Measurements from ENCODE around the gene PASK. TPM values are rescaled to one million over a fixed set of nuclear protein-coding genes. Genes with fewer than 3 reads are reported as not detected.

Gene PASK
- total RNA-seq, 1 experiment from 2014 or later = 21.1 TPM

GRCh38 chr2:241142063-241142462, 7.2 kb downstream of the PASK start:
- no peaks in the 10 kb centered on the region for H3K36me3 ChIP-seq (ENCODE audit: control insufficient read depth, insufficient read depth, low read length)
- Mint-ChIP-seq H3K4me1 (ENCODE audit: low read depth, unreplicated experiment) (no peaks in the 10 kb centered on the region), H3K27me3 (ENCODE audit: insufficient read depth, unreplicated experiment) (no peaks in the 10 kb centered on the region), H3K36me3 (ENCODE audit: insufficient read depth, unreplicated experiment) (no peaks in the 10 kb centered on the region), H3K9me3 (ENCODE audit: unreplicated experiment) (no peaks in the 10 kb centered on the region), H3K27ac (ENCODE audit: unreplicated experiment) (no peak overlapping the region), H3K4me3 (ENCODE audit: unreplicated experiment) (no peak overlapping the region)
- no peak for DNase-seq
- H3K27me3 ChIP-seq (replicated peaks; ENCODE audit: control insufficient read depth, insufficient read depth, low read length) = no peaks in the 10 kb centered on the region
- no peaks in the 10 kb centered on the region for H3K9me3 ChIP-seq
- BruUV-seq (replicated peaks) = no TSS peak
- intact Hi-C loops (cut with micrococcal nuclease; ENCODE audit: unreplicated experiment) = no loop called here
- no peak overlapping the region for H3K4me3 ChIP-seq (ENCODE audit: low read depth, low read length)
- CTCF ChIA-PET = no interaction called here
- no peaks in the 10 kb centered on the region for H3K4me1 ChIP-seq
- TF ChIP-seq CTCF (IDR thresholded peaks at IDR 0.05; ENCODE audit: insufficient read depth in 1 of 2, low read depth in 1 of 2, low read length in 1 of 2, severe bottlenecking in 1 of 2, unreplicated experiment in 1 of 2) = no peak
- POLR2A ChIA-PET = no interaction called here

- Histone ChIP-seq H3K27me3 (replicated peaks; ENCODE audit: control insufficient read depth, insufficient read depth, low read length) (no peaks in the 10 kb centered on the region), H3K4me1 (no peaks in the 10 kb centered on the region), H3K36me3 (ENCODE audit: control insufficient read depth, insufficient read depth, low read length) (no peaks in the 10 kb centered on the region), H3K4me3 (ENCODE audit: low read depth, low read length) (no peak overlapping the region), H3K9me3 (no peaks in the 10 kb centered on the region)
- no peak for TF ChIP-seq CTCF (IDR thresholded peaks at IDR 0.05; ENCODE audit: insufficient read depth in 1 of 2, low read depth in 1 of 2, low read length in 1 of 2, severe bottlenecking in 1 of 2, unreplicated experiment in 1 of 2)
- intact Hi-C loops (cut with micrococcal nuclease; ENCODE audit: unreplicated experiment) = no loop called here
- no peaks in the 10 kb centered on the region for H3K36me3 Mint-ChIP-seq (ENCODE audit: insufficient read depth, unreplicated experiment)
- H3K27me3 Mint-ChIP-seq (ENCODE audit: insufficient read depth, unreplicated experiment) = no peaks in the 10 kb centered on the region
- no peaks in the 10 kb centered on the region for H3K9me3 Mint-ChIP-seq (ENCODE audit: unreplicated experiment)
- no peak for DNase-seq
- H3K4me1 Mint-ChIP-seq (ENCODE audit: low read depth, unreplicated experiment) = no peaks in the 10 kb centered on the region
- H3K27ac Mint-ChIP-seq (ENCODE audit: unreplicated experiment) = no peak overlapping the region
- CTCF ChIA-PET = no interaction called here
- POLR2A ChIA-PET = no interaction called here
- no peak overlapping the region for H3K4me3 Mint-ChIP-seq (ENCODE audit: unreplicated experiment)
- BruUV-seq (replicated peaks) = no TSS peak
Measured at GRCh38 chr2:241141214-241141770, 8.0 kb downstream of the PASK start.

GRCh38 chr2:241140445-241140840, 8.8 kb downstream of the PASK start:
- H3K9me3 Mint-ChIP-seq (ENCODE audit: unreplicated experiment) = no peaks in the 10 kb centered on the region
- no peaks in the 10 kb centered on the region for H3K27me3 ChIP-seq (replicated peaks; ENCODE audit: control insufficient read depth, insufficient read depth, low read length)
- no peak overlapping the region for H3K4me3 Mint-ChIP-seq (ENCODE audit: unreplicated experiment)
- CTCF ChIA-PET = no interaction called here
- H3K27ac Mint-ChIP-seq (ENCODE audit: unreplicated experiment) = no peak overlapping the region
- H3K4me1 Mint-ChIP-seq (ENCODE audit: low read depth, unreplicated experiment) = no peaks in the 10 kb centered on the region
- H3K4me1 ChIP-seq = no peaks in the 10 kb centered on the region
- no peaks in the 10 kb centered on the region for H3K9me3 ChIP-seq
- intact Hi-C loops (cut with micrococcal nuclease; ENCODE audit: unreplicated experiment) = no loop called here
- POLR2A ChIA-PET = no interaction called here
- no peaks in the 10 kb centered on the region for H3K27me3 Mint-ChIP-seq (ENCODE audit: insufficient read depth, unreplicated experiment)
- H3K4me3 ChIP-seq (ENCODE audit: low read depth, low read length) = no peak overlapping the region
- H3K36me3 Mint-ChIP-seq (ENCODE audit: insufficient read depth, unreplicated experiment) = no peaks in the 10 kb centered on the region
- no peak for TF ChIP-seq CTCF (IDR thresholded peaks at IDR 0.05; ENCODE audit: insufficient read depth in 1 of 2, low read depth in 1 of 2, low read length in 1 of 2, severe bottlenecking in 1 of 2, unreplicated experiment in 1 of 2)
- H3K36me3 ChIP-seq (ENCODE audit: control insufficient read depth, insufficient read depth, low read length) = no peaks in the 10 kb centered on the region
- DNase-seq = no peak
- no TSS peak for BruUV-seq (replicated peaks)

All from Caco-2 (cell line).